Stimulated activated CD8-positive, alpha-beta memory T cell treated with anti-CD3 and anti-CD28 coated beads, Interleukin-12 subunit alpha, Interleukin-12 subunit beta, amount 100 ng/mL, for 1 hour (primary cell): Measurements from ENCODE around the gene RECK.
"Not testable (repeated sequence)": the region's sequence is repeated elsewhere in the genome, so short reads cannot be mapped to it uniquely, and the experiment has no call there.

Experiments used
- DNase-seq: peaks from one replicate; pipeline ENCODE4 v3.0.0-alpha.2; 2020; ENCODE audit warnings: low read depth

The RECK gene

GRCh38 chr9:36158917-36159316 is 122.2 kb downstream of the RECK start:
- no peak for DNase-seq

GRCh38 chr9:36159509-36159908 is 122.8 kb downstream of the RECK start:
- DNase-seq, result not testable (repeated sequence)

GRCh38 chr9:36160126-36160525 is 123.4 kb downstream of the RECK start:
- not testable (repeated sequence) for DNase-seq

- DNase-seq, result no peak
These were observed 124.5 kb downstream of the RECK start for GRCh38 chr9:36161187-36161586.

- DNase-seq, result no peak
These were observed 125.6 kb downstream of the RECK start for GRCh38 chr9:36162211-36162738.

GRCh38 chr9:36163049-36163785 is 126.5 kb downstream of the RECK start:
- no peak for DNase-seq

GRCh38 chr9:36163786-36164170 is 127.1 kb downstream of the RECK start:
- DNase-seq, result no peak

GRCh38 chr9:36164372-36164771 is 127.7 kb downstream of the RECK start:
- no peak for DNase-seq

GRCh38 chr9:36164989-36165388 is 128.3 kb downstream of the RECK start:
- no peak for DNase-seq

- no peak for DNase-seq
These were observed 129.1 kb downstream of the RECK start for GRCh38 chr9:36165826-36166167.

GRCh38 chr9:36166168-36166927 is 129.6 kb downstream of the RECK start:
- peak; percentile 74 for DNase-seq

- DNase-seq, result no peak
These were observed 132.5 kb downstream of the RECK start, which contains the start of gene CCIN for GRCh38 chr9:36169166-36169565. CCIN (plus strand) TSS chr9:36169388; CDS start chr9:36169503, 115 bp downstream.

- DNase-seq, result no peak
These were observed 133.0 kb downstream of the RECK start for GRCh38 chr9:36169708-36170107.

GRCh38 chr9:36170531-36170930 is 133.8 kb downstream of the RECK start:
- no peak for DNase-seq

GRCh38 chr9:36173861-36174260 is 137.1 kb downstream of the RECK start:
- no peak for DNase-seq
